Gastrocnemius medialis (tissue), 4 donors: ENCODE results near the gene GDE1.

Experiments
- POLR2A ChIP-seq, 2 donors: fragments of 450-650 bp; IDR thresholded peaks; one replicate each; pipeline ENCODE4 v1.6.1; 2017; ENCODE audit warnings: antibody characterized with exemption in 2 of 2, mild to moderate bottlenecking in 2 of 2, moderate library complexity in 2 of 2
- TF ChIP-seq, protein P1 (sequence below), 5 experiments: fragments of 450-650 bp in 3 of 5; fragments of 200-600 bp in 2 of 5; sonication (generic) in 2 of 5; IDR thresholded peaks in 4 of 5; conservative IDR thresholded peaks in 1 of 5; 1 replicate in 4 of 5; 2 replicates in 1 of 5; pipeline ENCODE4 v1.5.1; 2016 to 2019; ENCODE audit warnings: antibody characterized with exemption in 5 of 5, mild to moderate bottlenecking in 3 of 5, moderate library complexity in 3 of 5

DNA sequence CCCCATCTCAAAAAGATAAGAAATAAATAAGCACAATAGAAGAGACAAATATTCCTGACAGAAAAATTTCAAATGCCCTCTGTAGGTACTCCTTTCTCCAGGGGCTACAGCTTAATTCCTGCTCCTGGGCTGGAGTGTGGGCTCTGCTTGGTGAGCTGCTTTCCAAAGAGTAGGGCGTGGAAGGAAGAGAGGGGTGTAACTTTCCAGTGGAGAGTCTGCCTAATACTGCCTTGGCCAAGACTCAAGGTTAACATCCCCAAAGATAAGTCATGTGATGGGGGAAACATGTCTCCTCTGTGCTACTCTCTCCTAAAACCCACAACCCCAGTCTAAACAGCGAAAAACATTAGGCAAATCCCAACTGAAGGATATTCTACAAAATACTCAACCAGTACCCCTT, 61.5 kb downstream of the GDE1 start:
- TF ChIP-seq, protein P1, sequence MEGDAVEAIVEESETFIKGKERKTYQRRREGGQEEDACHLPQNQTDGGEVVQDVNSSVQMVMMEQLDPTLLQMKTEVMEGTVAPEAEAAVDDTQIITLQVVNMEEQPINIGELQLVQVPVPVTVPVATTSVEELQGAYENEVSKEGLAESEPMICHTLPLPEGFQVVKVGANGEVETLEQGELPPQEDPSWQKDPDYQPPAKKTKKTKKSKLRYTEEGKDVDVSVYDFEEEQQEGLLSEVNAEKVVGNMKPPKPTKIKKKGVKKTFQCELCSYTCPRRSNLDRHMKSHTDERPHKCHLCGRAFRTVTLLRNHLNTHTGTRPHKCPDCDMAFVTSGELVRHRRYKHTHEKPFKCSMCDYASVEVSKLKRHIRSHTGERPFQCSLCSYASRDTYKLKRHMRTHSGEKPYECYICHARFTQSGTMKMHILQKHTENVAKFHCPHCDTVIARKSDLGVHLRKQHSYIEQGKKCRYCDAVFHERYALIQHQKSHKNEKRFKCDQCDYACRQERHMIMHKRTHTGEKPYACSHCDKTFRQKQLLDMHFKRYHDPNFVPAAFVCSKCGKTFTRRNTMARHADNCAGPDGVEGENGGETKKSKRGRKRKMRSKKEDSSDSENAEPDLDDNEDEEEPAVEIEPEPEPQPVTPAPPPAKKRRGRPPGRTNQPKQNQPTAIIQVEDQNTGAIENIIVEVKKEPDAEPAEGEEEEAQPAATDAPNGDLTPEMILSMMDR (IDR thresholded peaks at IDR 0.05 in 4 of 5, conservative IDR thresholded peaks at IDR 0.05 in 1 of 5): no peak
- no peak for TF ChIP-seq POLR2A (IDR thresholded peaks at IDR 0.05)
